ENCODE data around the gene CREB3L2. TPM values are rescaled to one million over a fixed set of nuclear protein-coding genes. Genes with fewer than 3 reads are reported as not detected.

The CREB3L2 gene
- total and polyA plus RNA-seq, 2 of the 4 experiments (the other 2 are of a cell fraction) = 42.3 to 57.9 TPM

DNA sequence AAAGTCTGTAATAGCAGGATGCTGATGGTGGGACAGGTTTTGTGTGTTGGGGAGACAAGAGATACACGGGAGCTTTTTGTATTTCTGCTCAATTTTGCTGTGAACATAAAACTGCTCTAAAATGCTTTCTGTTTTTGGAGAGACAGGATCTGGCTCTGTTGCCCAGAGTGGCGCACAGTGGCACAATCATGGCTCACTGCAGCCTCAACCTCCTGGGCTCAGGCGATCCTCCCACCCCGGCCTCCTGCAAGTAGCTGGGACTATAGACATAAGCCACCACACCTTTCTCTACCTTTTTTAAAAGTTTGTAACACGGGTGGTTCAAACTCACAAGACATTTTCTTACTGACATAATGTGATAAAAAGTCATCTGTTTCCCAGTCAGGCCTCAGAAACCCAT lies 14.3 kb downstream of the CREB3L2 start:
- Histone ChIP-seq H3K9ac (ENCODE audit: low read depth, low read length) (peak overlapping the region; percentile 23; the same call in 1 of the 2 replicates), H3K4me1 (ENCODE audit: control insufficient read depth, insufficient read depth, low read length) (peaks cover 49% of the 10 kb centered on the region)

More for the DNA sequence above, 14.3 kb downstream of the CREB3L2 start:
- Histone ChIP-seq H3K14ac (replicated peaks; ENCODE audit: low read depth, low read length) (peak overlapping the region; percentile 52; the same call in 1 of the 2 replicates), H3K18ac (ENCODE audit: low read depth, low read length) (peak overlapping the region; percentile 49), H3K27ac (ENCODE audit: insufficient read depth, low read length) (peak overlapping the region; percentile 80), H3K56ac (ENCODE audit: extremely low read depth, insufficient read depth, low read length) (peak overlapping the region; percentile 65; the same call in 1 of the 2 replicates), H3K9me1 (ENCODE audit: insufficient read depth, low read length) (peaks cover 46% of the 10 kb centered on the region), H4K5ac (ENCODE audit: low read depth, low read length) (no peak overlapping the region; the same call in 1 of the 2 replicates), H4K91ac (ENCODE audit: insufficient read depth, low read depth, low read length) (peak overlapping the region; percentile 81), H3K27me3 (ENCODE audit: control insufficient read depth, insufficient read depth, low read length) (no peaks in the 10 kb centered on the region), H2AK9ac (replicated peaks; ENCODE audit: low read depth, low read length, poor library complexity) (peak overlapping the region; percentile 32), H3K4ac (ENCODE audit: low read depth, low read length) (peak overlapping the region; percentile 82), H3K4me2 (ENCODE audit: low read depth, low read length) (peak overlapping the region; percentile 75; the same call in 1 of the 2 replicates), H2BK20ac (ENCODE audit: low read depth, low read length) (0 out of 2 replicates have a peak overlapping the region, but pooled peaks have one; percentile 11), H3K79me1 (ENCODE audit: low read depth in 1 of 2, low read length in 2 of 2) (peaks cover 13 to 80% of the 10 kb centered on the region in 2 experiments; a peak in 3 of 4 replicates), H3K36me3 (ENCODE audit: control insufficient read depth, insufficient read depth, low read length) (peaks cover 11% of the 10 kb centered on the region), H3K4me3 (ENCODE audit: insufficient read depth, low read depth, low read length) (no peak overlapping the region), H2BK120ac (ENCODE audit: low read depth, low read length) (peak overlapping the region; percentile 87; the same call in 1 of the 2 replicates), H4K8ac (ENCODE audit: low read depth in 2 of 2, low read length in 2 of 2) (peak overlapping the region; percentile 24 to 83), H2AFZ (replicated peaks; ENCODE audit: low read length, poor library complexity) (no peak overlapping the region), H2BK5ac (ENCODE audit: low read depth, low read length, poor library complexity, severe bottlenecking) (peak overlapping the region; percentile 93), H3K9me3 (ENCODE audit: control insufficient read depth, insufficient read depth, low read length) (no peaks in the 10 kb centered on the region), H2AK5ac (ENCODE audit: low read depth, low read length) (peak overlapping the region; percentile 83), H2BK15ac (ENCODE audit: low read depth, low read length) (peak overlapping the region; percentile 19; the same call in 1 of the 3 replicates), H3K23ac (ENCODE audit: low read depth, low read length) (peak overlapping the region; percentile 55), H4K20me1 (ENCODE audit: insufficient read depth, low read length) (peaks cover 43% of the 10 kb centered on the region)
- ChIA-PET POLR2A (ENCODE audit: unreplicated experiment) (no interaction called here), CTCF (interaction anchor here (1.5 kb wide), 1 partner anchor 84 kb away, joined by 3 read pairs; no protein-coding TSS in a partner anchor)
- in situ Hi-C loops (cut with MboI; ENCODE audit: low sequenced_read_pairs) = loop anchor here (25.0 kb wide), 1 partner anchor 850 kb away; no protein-coding TSS in a partner anchor
- no TSS peak for BruUV-seq (replicated peaks)
- ATAC-seq (ENCODE audit: low read depth) = no peak
- DNase-seq = no peak
- intact Hi-C loops (cut with micrococcal nuclease) = no loop called here
- dilution Hi-C loops (cut with HindIII; ENCODE audit: low sequenced_read_pairs, unreplicated experiment) = no loop called here
- WGBS, 2 experiments (ENCODE audit: extremely low coverage in 2 of 2, insufficient read length in 1 of 2) = 70% methylated on average over 2 of the region's 5 CpGs; no CpG with 5 or more reads in 1 of the 2 experiments
- TF ChIP-seq POLR2A (IDR thresholded peaks at IDR 0.05; ENCODE audit: low read depth, low read length) (no peak), USF2 (IDR thresholded peaks at IDR 0.05; ENCODE audit: low read depth, low read length) (no peak), FOS (IDR thresholded peaks at IDR 0.05; ENCODE audit: low read depth, low read length) (no peak), CEBPB (IDR thresholded peaks at IDR 0.05; ENCODE audit: low read depth, low read length) (no peak), RCOR1 (IDR thresholded peaks at IDR 0.05; ENCODE audit: insufficient replicate concordance, low read length) (no peak), NFE2L2 (IDR thresholded peaks at IDR 0.05; ENCODE audit: low read depth, low read length) (no peak), BHLHE40 (IDR thresholded peaks at IDR 0.05; ENCODE audit: low read depth, low read length) (no peak), RFX5 (IDR thresholded peaks at IDR 0.05; ENCODE audit: low read depth, low read length) (no peak), SMC3 (IDR thresholded peaks at IDR 0.05; ENCODE audit: low read depth, low read length) (no peak), RAD21 (IDR thresholded peaks at IDR 0.05; ENCODE audit: low read length) (no peak), MAFK (IDR thresholded peaks at IDR 0.05; ENCODE audit: low read depth, low read length) (no peak), MAZ (IDR thresholded peaks at IDR 0.05; ENCODE audit: borderline replicate concordance, low read depth, low read length) (no peak), CHD1 (IDR thresholded peaks at IDR 0.05; ENCODE audit: low read depth, low read length) (no peak), MXI1 (IDR thresholded peaks at IDR 0.05; ENCODE audit: borderline replicate concordance, low read depth, low read length) (no peak)
- TF ChIP-seq, protein P1, sequence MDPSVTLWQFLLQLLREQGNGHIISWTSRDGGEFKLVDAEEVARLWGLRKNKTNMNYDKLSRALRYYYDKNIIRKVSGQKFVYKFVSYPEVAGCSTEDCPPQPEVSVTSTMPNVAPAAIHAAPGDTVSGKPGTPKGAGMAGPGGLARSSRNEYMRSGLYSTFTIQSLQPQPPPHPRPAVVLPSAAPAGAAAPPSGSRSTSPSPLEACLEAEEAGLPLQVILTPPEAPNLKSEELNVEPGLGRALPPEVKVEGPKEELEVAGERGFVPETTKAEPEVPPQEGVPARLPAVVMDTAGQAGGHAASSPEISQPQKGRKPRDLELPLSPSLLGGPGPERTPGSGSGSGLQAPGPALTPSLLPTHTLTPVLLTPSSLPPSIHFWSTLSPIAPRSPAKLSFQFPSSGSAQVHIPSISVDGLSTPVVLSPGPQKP (IDR thresholded peaks at IDR 0.05; ENCODE audit: borderline replicate concordance, low read depth, low read length) = no peak
- TF ChIP-seq, protein P2, sequence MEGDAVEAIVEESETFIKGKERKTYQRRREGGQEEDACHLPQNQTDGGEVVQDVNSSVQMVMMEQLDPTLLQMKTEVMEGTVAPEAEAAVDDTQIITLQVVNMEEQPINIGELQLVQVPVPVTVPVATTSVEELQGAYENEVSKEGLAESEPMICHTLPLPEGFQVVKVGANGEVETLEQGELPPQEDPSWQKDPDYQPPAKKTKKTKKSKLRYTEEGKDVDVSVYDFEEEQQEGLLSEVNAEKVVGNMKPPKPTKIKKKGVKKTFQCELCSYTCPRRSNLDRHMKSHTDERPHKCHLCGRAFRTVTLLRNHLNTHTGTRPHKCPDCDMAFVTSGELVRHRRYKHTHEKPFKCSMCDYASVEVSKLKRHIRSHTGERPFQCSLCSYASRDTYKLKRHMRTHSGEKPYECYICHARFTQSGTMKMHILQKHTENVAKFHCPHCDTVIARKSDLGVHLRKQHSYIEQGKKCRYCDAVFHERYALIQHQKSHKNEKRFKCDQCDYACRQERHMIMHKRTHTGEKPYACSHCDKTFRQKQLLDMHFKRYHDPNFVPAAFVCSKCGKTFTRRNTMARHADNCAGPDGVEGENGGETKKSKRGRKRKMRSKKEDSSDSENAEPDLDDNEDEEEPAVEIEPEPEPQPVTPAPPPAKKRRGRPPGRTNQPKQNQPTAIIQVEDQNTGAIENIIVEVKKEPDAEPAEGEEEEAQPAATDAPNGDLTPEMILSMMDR (conservative IDR thresholded peaks at IDR 0.05; ENCODE audit: low read depth, low read length) = no peak
